NCI-H460 (cell line): ENCODE measurements around the gene GAL3ST2. TPM values are rescaled to one million over a fixed set of nuclear protein-coding genes. Genes with fewer than 3 reads are reported as not detected.
"Not testable (repeated sequence)": the region's sequence is repeated elsewhere in the genome, so short reads cannot be mapped to it uniquely, and the experiment has no call there.

ENCODE experiments used
- DNase-seq: peaks from one replicate; pipeline ENCODE4 v3.0.0-alpha.2; 2016; ENCODE audit warnings: low read depth; ENCODE audit errors: extremely low read depth
- total RNA-seq: library from RNA; depleted of rRNA; stranded (reverse); fragments of >200 nt; shearing (Covaris generic); gene quantifications from 2 replicates; pipeline ENCODE4 v1.2.3, GENCODE V29; 2014

GAL3ST2 gene
- total RNA-seq, 1 experiment from 2014 or later = 0.10 TPM

DNA sequence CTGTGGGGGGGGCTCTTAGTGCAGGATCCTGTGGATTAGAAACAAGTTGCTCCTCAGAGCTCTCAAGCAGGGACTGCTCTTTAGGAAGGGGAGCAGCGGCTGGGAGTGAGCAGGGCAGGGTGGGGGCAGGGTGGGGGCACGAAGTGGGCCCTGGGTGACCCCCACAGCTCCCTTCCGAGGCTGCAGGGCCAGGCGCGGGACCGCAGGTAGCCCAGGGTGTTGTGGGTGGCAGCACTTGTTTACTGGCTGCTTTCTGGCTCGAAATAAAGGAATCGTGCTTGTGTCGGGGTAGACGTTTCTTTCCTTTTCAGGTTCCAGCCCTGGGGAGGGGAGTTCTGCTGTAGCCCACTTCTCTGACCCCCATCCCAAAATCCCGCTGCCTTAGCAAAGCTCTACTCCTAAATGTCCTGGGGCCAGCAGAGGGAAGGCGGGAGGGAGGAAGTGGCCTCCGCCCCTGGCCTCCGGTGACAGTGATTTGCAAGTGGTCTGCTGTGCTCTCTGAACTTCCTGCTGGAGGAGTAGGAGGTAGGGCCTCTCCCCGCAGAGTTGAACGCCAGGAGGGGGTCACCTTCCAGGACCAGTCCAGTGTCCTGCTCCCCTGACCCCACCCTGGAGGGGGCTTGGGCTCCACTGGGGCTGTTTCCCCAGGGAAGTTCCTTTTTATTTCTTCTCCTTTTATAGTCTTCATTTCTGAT, 40.7 kb downstream of the GAL3ST2 start:
- no peak for DNase-seq

DNA sequence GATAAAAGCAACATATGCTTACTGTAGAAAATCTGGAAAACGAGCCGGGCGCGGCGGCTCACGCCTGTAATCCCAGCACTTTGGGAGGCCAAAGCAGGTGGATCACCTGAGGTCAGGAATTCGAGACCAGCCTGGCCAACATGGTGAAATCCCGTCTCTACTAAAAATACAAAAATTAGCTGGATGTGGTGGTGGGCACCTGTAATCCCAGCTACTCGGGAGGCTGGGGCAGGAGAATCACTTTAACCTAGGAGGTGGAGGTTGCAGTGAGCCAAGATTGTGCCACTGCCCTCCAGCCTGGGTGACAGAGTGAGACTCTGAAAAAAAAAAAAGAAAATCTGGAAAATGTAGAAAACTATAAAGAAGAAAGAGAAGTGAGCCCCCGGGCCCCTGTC, 41.2 kb downstream of the GAL3ST2 start:
- not testable (repeated sequence) for DNase-seq

DNA sequence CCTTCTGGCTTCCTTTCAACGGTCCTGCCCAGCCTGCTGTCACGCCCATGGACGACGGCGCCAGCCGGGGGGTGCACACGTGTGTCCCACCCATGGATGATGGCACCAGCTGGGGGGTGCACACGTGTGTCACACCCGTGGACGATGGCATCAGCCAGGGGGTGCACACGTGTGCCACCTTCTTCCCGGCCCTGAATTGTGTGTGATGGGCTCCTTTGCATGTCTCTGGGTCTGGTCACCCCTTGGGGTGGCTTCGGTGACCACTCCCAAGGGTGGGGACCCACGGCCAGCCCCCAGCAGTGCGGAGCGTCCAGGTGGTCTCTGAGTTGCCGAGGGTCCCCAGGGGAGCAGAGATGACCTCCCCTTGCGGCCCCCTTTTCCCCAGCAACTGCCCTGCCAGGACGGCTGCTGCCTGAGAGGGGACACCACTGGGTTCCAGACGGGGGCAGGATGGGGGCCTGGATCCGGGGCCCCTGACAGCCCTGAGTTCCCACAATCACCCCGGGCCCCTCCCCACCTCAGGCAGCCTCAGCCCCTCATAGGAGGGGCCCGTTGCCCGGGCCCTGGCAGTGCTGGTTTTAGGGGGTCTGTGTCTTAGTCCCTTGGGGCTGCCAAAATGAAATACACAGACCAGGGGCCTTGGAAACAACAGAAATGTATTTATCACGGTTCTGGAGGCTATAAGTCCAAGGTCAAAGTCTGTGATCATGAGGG, 41.8 kb downstream of the GAL3ST2 start:
- no peak for DNase-seq

DNA sequence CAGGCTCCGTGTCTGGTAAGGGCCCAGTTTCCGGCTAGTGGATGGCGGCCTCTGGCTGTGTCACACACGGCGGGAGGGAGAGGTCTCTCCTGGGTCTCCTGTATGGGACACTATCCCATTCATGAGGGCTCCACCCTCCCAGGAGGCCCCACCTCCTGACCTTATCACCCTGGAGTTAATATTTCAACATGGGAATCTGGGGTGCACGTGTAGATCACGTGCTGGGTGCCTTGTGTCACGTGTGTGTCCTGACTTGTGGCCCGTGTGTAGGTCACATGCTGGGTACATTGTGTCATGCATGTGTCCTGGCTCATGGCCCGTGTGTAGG, 42.3 kb downstream of the GAL3ST2 start:
- DNase-seq = no peak

DNA sequence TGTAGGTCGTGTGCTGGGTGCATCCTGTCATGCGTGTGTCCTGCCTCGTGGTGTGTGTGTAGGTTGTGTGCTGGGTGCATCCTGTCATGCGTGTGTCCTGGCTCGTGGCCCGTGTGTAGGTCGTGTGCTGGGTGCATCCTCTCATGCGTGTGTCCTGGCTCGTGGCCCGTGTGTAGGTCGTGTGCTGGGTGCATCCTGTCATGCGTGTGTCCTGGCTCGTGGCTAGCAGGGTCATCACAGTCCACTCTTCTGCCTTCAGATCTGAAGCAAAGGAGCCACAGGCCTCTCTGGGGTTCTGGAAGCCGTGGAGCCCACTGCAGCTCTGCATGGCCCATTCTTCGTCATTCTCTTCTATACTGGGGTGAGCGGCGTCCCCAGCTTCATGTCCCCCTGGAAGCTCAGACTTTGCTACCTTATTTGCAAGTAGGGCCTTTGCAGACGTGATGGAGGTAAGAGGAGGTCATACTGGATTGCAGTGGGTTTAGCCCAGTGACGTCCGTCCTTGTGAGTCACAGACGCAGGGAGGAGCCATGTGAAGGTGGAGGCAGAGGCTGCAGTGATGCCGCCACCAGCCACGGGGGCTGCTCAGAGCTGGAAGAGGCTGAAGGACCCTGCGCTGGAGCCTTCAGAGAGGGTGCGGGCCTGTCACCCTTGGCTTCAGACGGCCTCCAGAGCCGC, 43.5 kb downstream of the GAL3ST2 start:
- DNase-seq = not testable (repeated sequence)

DNA sequence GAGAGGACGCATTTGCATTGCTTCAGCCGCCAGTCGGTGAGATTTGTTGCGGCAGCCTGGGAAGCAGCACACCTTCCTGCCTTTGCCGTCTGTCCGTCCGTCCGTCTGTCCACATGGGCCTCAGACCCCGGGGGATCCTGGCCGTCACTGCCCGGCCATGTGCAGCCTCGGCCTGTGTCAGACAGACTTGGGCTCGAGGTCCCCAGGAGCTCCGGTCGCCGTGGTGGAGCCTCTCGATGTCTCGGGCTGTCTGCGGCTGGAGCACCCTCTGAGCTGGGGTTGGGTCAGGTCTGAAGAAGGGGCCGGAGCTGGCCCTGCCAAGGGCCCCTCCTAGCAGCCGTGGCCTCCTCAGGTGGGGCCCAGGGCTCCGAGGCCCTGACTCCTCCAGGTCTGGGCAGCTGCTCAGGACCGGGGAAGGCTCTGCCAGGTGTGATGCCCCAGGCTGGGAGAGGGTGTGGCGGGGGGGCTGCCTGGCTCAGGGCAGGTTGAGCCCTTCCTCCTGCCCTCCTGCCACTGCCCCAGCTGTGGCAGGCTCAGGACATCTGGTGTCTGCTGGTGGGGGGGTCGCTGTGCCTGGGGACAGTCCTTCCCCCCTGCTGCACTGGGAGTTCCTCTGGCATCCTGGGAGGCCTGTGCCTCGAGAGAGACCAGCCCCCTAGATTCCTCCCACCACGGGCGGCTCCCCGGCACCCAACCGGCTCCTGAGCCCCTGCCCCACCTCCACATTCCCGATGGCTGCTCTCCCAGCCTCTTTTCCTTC, 44.2 kb downstream of the GAL3ST2 start:
- DNase-seq = no peak

DNA sequence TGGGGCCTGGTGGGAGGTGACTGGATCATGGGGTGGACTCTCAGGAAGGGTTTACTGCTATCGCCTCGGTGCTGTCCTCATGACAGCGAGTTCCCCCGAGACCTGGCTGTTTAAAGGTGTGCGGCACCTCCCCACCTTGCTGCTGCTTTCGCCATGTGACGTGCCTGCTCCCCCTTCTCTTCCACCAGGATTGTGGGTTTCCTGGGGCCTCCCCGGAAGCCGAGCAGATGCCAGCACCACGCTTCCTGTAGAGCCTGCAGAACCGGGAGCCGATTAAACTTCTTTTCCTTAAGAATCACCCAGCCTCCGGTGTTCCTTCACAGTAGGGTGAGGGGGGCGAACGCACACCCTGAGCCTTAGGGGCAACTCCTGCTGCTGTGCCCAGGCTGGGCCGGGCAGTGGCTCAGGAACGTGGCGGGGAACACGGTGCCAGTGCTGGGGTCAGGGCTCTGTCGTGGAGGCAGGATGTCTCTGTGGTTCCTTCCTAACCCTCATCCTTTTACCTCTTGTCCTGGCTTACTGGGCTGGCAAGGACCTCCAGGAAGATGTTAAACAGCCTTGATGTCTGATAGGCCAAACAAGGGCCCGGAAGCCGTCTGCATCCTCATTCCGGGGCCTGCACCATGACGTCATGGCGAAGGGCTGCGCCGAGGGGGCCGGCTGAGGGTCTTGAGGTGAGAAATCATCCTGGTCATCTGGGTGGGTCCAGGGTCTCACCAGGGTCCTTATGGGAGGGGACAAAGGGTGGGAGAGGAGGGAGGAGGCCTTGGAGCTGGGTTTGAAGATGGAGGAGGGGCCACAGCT, 45.0 kb downstream of the GAL3ST2 start:
- DNase-seq = no peak

DNA sequence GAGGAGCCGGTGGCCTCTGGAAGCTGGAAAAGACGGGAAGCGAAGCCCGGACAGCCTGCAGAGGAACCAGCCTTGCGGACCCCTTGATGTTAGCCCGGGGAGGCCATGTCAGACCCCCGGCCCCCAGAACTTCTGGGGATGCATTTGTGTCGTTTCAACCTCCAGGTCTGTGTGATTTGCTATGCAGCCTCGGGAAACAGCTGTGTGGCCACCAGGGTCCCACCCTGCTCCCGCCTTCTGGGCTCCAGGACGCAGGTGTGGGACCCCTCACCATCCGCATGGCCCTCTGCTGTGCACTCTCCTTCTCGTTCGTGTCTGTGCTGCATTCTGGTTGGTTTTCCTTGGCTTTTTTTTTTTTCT, 45.6 kb downstream of the GAL3ST2 start:
- DNase-seq = no peak

DNA sequence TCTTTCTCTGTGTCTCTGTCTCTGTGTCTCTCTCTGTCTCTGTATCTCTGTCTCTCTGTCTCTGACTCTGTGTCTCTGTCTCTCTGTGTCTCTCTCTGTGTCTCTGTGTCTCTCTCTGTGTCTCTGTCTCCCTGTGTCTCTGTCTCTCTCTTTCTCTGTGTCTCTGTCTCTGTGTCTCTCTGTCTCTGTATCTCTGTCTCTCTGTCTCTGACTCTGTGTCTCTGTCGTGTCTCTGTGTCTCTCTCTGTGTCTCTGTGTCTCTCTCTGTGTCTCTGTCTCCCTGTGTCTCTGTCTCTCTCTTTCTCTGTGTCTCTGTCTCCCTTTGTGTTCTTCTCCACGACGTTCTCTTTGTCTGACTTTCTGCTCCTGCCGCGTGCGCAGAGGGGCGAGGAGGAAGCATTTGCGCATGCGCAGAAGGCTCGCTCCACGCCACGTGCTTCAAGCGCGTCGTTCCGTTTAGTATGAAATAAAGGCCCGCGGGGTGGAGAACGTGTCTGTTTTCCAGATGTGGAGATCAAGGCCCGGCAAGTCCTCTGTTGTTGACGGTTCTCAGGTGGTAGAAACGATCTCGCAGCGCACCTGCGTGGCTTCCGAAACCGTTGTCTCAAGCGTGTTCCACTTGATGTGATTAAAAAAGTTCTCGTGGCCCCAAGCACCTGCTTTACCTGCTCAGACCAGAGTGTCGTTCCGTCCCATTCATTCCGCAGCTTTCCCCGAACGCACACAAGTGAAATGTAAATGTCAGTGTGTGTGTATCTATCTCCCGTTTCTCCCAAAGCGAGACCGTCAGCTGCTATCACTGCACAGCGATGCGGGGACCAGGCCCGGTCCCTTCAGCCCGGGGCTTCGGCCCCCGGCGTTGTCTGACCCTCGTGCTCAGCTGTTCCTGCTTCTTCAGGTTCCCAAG, 47.2 kb downstream of the GAL3ST2 start:
- DNase-seq = not testable (repeated sequence)

DNA sequence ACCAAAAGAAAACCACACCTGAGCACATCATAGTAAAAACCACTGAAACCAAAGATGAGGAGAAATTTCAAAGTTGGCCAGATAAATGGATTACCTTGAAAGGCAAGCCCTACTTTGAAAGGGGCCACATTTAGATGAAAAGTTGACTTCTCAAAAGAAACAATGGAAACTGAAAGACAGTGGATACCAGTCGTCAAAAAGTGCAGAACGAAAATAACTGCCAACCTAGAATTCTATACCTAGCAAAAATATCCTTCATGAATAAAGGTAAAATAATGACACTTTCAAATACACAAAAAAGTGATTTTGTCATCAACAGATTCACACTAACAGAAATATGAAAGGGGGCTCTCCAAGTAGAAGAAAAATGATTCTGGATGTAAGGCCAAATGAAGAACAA, 50.8 kb downstream of the GAL3ST2 start:
- no peak for DNase-seq

DNA sequence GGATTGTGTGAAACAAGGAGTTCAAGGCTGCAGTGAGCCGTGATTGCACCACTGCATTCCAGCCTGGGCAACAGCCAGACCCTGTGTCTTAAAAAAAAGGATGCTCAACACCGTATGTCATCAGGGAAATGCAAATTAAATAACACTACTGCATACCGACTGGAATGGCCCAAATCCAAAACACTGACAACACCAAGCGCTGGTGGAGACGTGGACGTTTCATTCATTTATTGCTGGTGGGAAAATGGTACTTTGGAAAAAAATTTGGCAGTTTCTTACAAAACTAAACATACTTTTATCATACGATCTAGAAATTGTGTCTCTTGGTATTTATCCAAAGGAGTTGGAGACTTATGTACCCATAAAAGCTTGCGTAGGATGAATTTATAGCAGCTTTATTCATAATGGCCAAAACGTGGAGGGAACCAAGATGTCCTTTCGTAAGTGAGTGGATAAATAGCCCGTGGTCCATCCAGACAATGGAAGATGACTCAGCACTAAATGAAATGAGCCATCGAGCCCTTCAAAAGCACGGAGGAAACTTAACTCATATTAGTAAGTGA, 56.6 kb downstream of the GAL3ST2 start:
- no peak for DNase-seq

DNA sequence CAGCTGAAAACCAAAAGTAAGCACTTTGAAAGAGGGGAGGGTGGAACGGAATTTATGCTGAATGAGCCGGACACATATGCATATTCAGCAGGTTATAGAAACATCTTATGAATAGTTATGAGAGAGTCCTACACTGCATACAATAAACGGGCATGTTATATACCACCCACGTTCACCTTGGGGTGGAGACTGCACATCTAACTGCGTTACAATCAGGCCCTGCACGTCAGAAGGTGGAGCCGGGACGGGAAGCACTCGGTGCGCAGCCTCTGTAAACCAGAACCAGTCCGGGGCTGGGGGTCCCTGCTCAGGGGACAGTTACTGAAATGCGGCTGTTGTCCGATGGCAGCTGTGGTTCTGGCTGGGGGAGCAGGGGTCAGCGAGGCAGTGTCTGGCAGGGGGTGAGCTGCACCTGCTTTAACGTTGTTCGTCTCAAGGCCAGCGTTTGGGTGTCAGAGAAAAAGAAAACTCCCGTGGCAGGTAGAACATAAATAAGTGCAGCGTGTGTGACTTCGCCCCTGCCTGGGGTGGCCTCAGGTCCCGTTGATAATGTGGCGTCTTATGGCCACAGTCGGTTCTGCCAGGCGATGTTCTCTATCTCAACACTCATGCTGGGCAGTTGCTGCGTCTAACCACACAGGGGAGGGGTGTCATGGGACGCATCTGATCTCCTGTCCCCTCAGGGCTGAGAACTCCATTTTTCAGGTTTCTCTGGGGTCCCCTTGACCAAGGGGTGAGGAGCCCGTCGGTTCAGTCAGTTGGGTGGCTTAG, 57.3 kb downstream of the GAL3ST2 start:
- DNase-seq = not testable (repeated sequence)

DNA sequence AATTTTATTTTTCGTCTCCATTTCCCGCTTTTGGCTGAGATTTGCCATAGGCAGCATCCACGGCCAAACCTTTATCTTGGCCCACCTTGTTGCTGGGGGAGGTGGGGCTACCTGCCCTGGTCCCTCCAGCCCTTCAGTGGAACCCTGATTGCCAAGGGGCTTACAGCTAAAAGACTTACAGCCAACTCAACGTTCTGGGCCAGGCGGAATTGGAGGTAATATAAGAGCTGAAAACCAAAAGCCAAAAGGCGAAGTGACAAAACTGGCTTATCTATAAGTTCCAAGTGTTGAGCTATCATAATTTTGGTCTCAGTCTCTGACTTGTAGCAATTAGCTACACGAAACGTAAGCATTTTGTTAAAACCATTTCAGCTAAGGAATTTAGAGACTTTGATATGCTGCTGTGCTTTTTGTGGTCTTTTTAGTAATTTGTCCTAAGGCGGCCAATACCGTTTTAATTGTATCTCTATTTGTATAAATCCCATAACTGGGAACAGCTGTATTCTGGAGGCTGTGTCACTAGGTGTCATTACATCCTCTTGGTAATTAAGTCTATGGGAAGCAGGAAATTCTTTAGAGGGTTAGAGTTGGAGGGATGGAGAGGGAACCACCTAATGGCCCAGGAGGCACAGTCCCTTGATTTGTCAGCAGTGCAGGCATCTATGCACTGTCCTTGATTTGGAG, 58.0 kb downstream of the GAL3ST2 start:
- no peak for DNase-seq

DNA sequence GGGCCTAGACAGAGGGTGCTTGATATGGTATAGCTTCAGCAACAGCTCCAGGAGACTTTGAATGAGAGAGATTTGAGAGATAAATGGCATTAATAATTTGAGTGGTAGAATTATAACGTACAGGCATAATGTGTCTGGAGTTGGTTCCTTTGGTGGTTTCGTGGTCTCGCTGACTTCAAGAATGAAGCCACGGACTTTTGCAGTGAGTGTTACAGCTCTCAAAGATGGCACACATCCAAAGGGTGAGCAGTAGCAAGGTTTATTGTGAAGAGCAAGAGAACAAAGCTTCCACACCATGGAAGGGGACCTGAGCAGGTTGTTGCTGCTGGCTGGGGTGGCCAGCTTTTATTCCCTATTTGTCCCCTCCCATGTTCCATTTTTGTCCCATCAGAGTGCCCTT, 59.0 kb downstream of the GAL3ST2 start:
- no peak for DNase-seq

DNA sequence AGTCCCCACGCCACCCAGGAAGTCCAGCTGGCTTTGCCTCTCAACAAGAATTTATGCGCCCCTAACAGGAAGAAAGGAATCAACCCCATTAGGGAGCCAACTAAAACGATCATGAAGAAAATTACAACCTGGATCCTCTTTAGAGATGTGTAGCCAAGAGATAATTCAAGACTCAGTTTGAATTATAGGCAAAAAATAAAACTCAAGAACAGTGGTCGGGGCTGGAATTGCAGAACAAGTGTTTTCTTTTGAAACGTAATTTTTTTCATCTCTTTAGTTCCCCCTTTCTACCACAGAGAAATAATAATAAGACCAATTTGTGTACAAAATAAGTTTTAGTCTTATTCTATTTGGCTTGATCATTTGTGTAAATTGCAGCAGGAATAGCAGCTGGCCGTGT, 59.7 kb downstream of the GAL3ST2 start:
- DNase-seq = no peak

DNA sequence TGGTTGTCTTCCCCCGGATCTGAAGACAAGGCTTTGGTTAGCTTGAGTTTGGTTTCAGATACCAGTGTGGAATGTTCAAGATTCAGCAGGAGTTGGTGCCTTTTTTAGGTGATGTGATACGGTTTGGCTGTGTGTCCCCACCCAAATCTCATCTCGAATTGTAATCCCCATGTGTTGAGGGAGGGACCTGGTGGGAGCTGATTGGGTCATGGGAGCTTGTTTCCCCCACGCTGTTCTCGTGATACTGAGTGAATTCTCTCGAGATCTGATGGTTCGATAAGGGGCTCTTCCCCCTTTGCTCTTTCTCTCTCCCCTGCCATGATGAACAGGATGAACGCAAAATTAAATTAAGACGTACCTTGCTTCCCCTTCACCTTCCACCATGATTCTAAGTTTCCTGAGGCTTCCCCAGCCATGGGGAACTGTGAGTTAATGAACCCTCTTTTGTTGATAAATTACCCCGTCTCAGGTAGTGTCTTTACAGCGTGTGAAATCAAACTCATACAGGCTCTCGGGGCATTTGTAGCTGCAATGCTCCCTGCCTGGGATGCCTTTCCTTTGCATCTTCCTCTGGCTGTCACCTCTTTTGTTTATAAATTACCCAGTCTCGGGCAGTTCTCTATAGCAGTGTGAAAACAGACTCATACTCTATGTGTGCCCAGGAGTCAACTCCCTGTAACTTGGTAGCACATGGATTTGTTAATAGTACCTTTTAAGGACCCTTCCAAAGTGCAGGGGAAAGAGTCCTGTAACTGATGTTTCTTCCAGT, 60.8 kb downstream of the GAL3ST2 start:
- DNase-seq = no peak
